Fibroblast of lung (primary cell): ENCODE measurements around the gene EPHA1.
A peak's percentile ranks its signal among the peaks of the same experiment; 100 is the strongest.

Source experiments
- CTCF ChIP-seq, 2 donors: IDR thresholded peaks in 1 of 2; conservative IDR thresholded peaks in 1 of 2; 1 replicate in 1 of 2; 2 replicates in 1 of 2; pipeline ENCODE4 v1.5.1; 2011 to 2012; ENCODE audit warnings: low read length in 2 of 2, control low read depth in 1 of 2, inconsistent platforms in 1 of 2, low read depth in 1 of 2, mild to moderate bottlenecking in 1 of 2
- EZH2 ChIP-seq: IDR thresholded peaks from 2 replicates; pipeline ENCODE4 v1.5.1; 2012; ENCODE audit warnings: low read length, control low read depth, mild to moderate bottlenecking; ENCODE audit errors: missing control alignments

GRCh38 chr7:143362131-143363015 is 46.3 kb downstream of the EPHA1 start, which contains the start of gene FAM131B:
- TF ChIP-seq CTCF (conservative IDR thresholded peaks at IDR 0.05 in 1 of 2, IDR thresholded peaks at IDR 0.05 in 1 of 2; ENCODE audit: low read depth in 1 of 2, low read length in 2 of 2) (no peak), EZH2 (peak; percentile 87)
